K562 (cell line): ENCODE measurements around the gene ATL2. TPM values are rescaled to one million over a fixed set of nuclear protein-coding genes. Genes with fewer than 3 reads are reported as not detected.

ENCODE experiments used
- ATAC-seq: fragments of 200-7000 bp; cut with Tn5 transposase; 3 replicates; pipeline ENCODE4 v1.9.1; 2020; ENCODE audit warnings: moderate library complexity
- BruUV-seq: library from RNA; stranded (reverse); fragments of 400-500 nt; replicated peaks from 2 replicates; lab custom pipeline; 2021; lab: Mats Ljungman, UMichigan
- CTCF ChIA-PET: fragments of 300-600 bp; formaldehyde crosslinking; extraction: SDS; loops from one replicate; lab custom pipeline; 2021; ENCODE audit warnings: low intra/inter-chr PET ratio; lab: Yijun Ruan, JAX
- POLR2A ChIA-PET: fragments of 300-600, 350-650 bp; sonication (Branson Sonifier 250); formaldehyde crosslinking; extraction: SDS; loops from one replicate; lab custom pipeline; 2021; ENCODE audit warnings: antibody characterized with exemption, inconsistent platforms; lab: Yijun Ruan, JAX
- DNase-seq, 4 experiments: peaks; one replicate each; pipeline versions ENCODE4 v3.0.0 to v3.0.0-alpha.2; 2011 to 2018; ENCODE audit warnings: low spot score in 3 of 4, mixed read lengths in 3 of 4; ENCODE audit errors: extremely low read depth in 1 of 4
- FAIRE-seq: peaks from 2 replicates; lab custom pipeline; 2011; peaks lifted over from hg19 to GRCh38; lab: Jason Lieb, UNC
- H2AFZ ChIP-seq: 2 replicates; pipeline ENCODE4 v1.6.0; 2011; ENCODE audit warnings: low read depth, low read length, control low read depth, inconsistent platforms
- H3K27ac ChIP-seq: fragments of 200-600 bp; 3 replicates; pipeline ENCODE4 v1.8.0; 2011; ENCODE audit warnings: low read depth, mild to moderate bottlenecking, control low read depth, inconsistent platforms, low read length, moderate library complexity, mixed read lengths; ENCODE audit errors: extremely low read depth
- H3K27me3 ChIP-seq, 2 experiments: fragments of 300-600 bp in 1 of 2; 2 replicates in 1 of 2; 3 replicates in 1 of 2; pipeline versions ENCODE4 v1.6.0 to v1.8.0; 2011; ENCODE audit warnings: inconsistent platforms in 2 of 2, low read length in 2 of 2, mild to moderate bottlenecking in 1 of 2, mixed read lengths in 1 of 2, moderate library complexity in 1 of 2; ENCODE audit not compliant: control insufficient read depth in 2 of 2, insufficient read depth in 2 of 2
- H3K36me3 ChIP-seq: fragments of 300-600 bp; 3 replicates; pipeline ENCODE4 v1.8.0; 2011; ENCODE audit warnings: mild to moderate bottlenecking, low read length, inconsistent platforms; ENCODE audit not compliant: control insufficient read depth, insufficient read depth
- H3K4me1 ChIP-seq, 2 experiments: fragments of 200-600 bp in 1 of 2; replicated peaks in 1 of 2; 2 replicates in 1 of 2; 3 replicates in 1 of 2; pipeline versions ENCODE4 v1.5.1 to v1.8.0; 2011; ENCODE audit warnings: inconsistent platforms in 2 of 2, low read length in 2 of 2, mild to moderate bottlenecking in 1 of 2, mixed read lengths in 1 of 2, moderate library complexity in 1 of 2; ENCODE audit not compliant: control insufficient read depth in 2 of 2, insufficient read depth in 2 of 2
- H3K4me2 ChIP-seq: 2 replicates; pipeline ENCODE4 v1.6.1; 2011; ENCODE audit warnings: low read length, control low read depth, inconsistent platforms, mixed read lengths; ENCODE audit not compliant: insufficient read depth
- H3K4me3 ChIP-seq: fragments of 200-600 bp; sonication (generic), shearing (Covaris generic); 2 replicates; pipeline ENCODE4 v1.5.1; 2016; ENCODE audit warnings: control low read depth, inconsistent platforms
- H3K79me2 ChIP-seq: fragments of 200-600 bp; 3 replicates; pipeline ENCODE4 v1.8.0; 2011; ENCODE audit warnings: low read length, inconsistent platforms; ENCODE audit not compliant: control insufficient read depth, insufficient read depth
- H3K9ac ChIP-seq, 2 experiments: 2 replicates each; pipeline versions ENCODE4 v1.6.0 to v1.6.1; 2011; ENCODE audit warnings: low read depth in 2 of 2, low read length in 2 of 2, control low read depth in 1 of 2, inconsistent platforms in 1 of 2, mild to moderate bottlenecking in 1 of 2, mixed read lengths in 1 of 2; ENCODE audit not compliant: insufficient read depth in 1 of 2
- H3K9me1 ChIP-seq: one replicate; pipeline ENCODE4 v1.6.0; 2011; ENCODE audit warnings: inconsistent platforms, mild to moderate bottlenecking, low read length, moderate library complexity; ENCODE audit not compliant: control insufficient read depth, insufficient read depth
- H3K9me3 ChIP-seq: replicated peaks from 2 replicates; pipeline ENCODE4 v1.5.1; 2011; ENCODE audit warnings: low read depth, low read length, inconsistent platforms; ENCODE audit not compliant: control insufficient read depth, insufficient read depth
- H4K20me1 ChIP-seq: replicated peaks from 2 replicates; pipeline ENCODE4 v1.6.1; 2011; ENCODE audit warnings: low read length, inconsistent platforms, mixed read lengths; ENCODE audit not compliant: control insufficient read depth, insufficient read depth
- POU5F1 ChIP-seq: fragments of 150-350 bp; IDR thresholded peaks from 2 replicates; pipeline ENCODE4 v1.6.1; 2014; ENCODE audit warnings: borderline replicate concordance, low read length, low read depth, mild to moderate bottlenecking; ENCODE audit not compliant: partially characterized antibody
- TAF1 ChIP-seq: IDR thresholded peaks from 2 replicates; pipeline ENCODE4 v1.6.1; 2011; ENCODE audit warnings: mild to moderate bottlenecking, low read length, moderate library complexity; ENCODE audit not compliant: insufficient read depth, control insufficient read depth, severe bottlenecking; ENCODE audit errors: extremely low read depth
- TGIF2 ChIP-seq: sonication (generic); formaldehyde crosslinking; IDR thresholded peaks from 2 replicates; pipeline ENCODE4 v1.8.1; 2022; ENCODE audit warnings: mild to moderate bottlenecking, missing genetic modification reagents, moderate library complexity
- ZNF140 ChIP-seq: fragments of 250-450 bp; sonication (Bioruptor Pico); IDR thresholded peaks from 2 replicates; pipeline ENCODE4 v1.8.0; 2021; ENCODE audit warnings: moderate library complexity, mild to moderate bottlenecking, inconsistent platforms
- ZNF347 ChIP-seq: fragments of 450-650 bp; formaldehyde crosslinking; IDR thresholded peaks from 2 replicates; pipeline ENCODE4 v1.4.0; 2020; ENCODE audit warnings: low read depth, mild to moderate bottlenecking, moderate library complexity
- WGBS: fragments of 100-300 bp; shearing (Covaris generic); methylation state at CpG from one replicate; pipeline ENCODE4 v1.1.6; 2016; ENCODE audit warnings: low coverage, mixed read lengths; ENCODE audit not compliant: insufficient coverage; ENCODE audit errors: missing lambda C conversion rate; 5-methylcytosine and 5-hydroxymethylcytosine counted together
- in situ Hi-C: fragments of 300-500 bp; cut with MboI; formaldehyde crosslinking; loops from 4 replicates; pipeline ENCODE4 v1.15.0; 2018; ENCODE audit warnings: inconsistent platforms, mixed read lengths
- intact Hi-C: fragments of 100-400 bp; cut with micrococcal nuclease; formaldehyde crosslinking; loops from 2 replicates; pipeline ENCODE4 v1.14.2; 2022
- polyA plus RNA-seq, 8 experiments: library from polyadenylated mRNA; depleted of rRNA in 4 of 8; stranded (reverse) in 5 of 8; unstranded in 3 of 8; fragments of >200 nt; fragmentation: Nextera tagmentation in 2 of 8; fragmentation: Illumina TruSeq in 1 of 8; extraction: Ambion mirVana in 2 of 8; extraction: Trizol in 1 of 8; gene quantifications; 2 replicates each; pipeline versions ENCODE4 v1.2.1 to v1.2.3, GENCODE V29; 2011 to 2014; ENCODE audit warnings: inconsistent platforms in 1 of 8, missing spikeins in 1 of 8
- total RNA-seq, 7 experiments: library from RNA; depleted of rRNA in 6 of 7; stranded (reverse); fragments of >200 nt in 6 of 7; fragmentation: Illumina TruSeq in 2 of 7; extraction: Trizol in 2 of 7; gene quantifications; 2 replicates each; pipeline versions ENCODE4 v1.2.1 to v1.2.3, GENCODE V29; 2011 to 2021; ENCODE audit warnings: low replicate concordance in 1 of 7
- TF ChIP-seq, protein P1 (sequence below): fragments of 250-450 bp; sonication (Bioruptor Pico); IDR thresholded peaks from 2 replicates; pipeline ENCODE4 v1.9.0; 2021; ENCODE audit warnings: mild to moderate bottlenecking, inconsistent platforms

ATL2 gene
- total and polyA plus RNA-seq, 9 of the 15 experiments (the other 6 are each of a cell fraction or from before 2014, with no cell fraction given), result 12.0 to 80.8 (median 70.2) TPM

- no peak for DNase-seq
- H3K9me1 ChIP-seq, result no peaks in the 10 kb centered on the region
- no peak overlapping the region for H3K4me3 ChIP-seq
- peaks cover 15 to 27% of the 10 kb centered on the region in 2 experiments; a peak in 4 of 5 replicates for H3K27me3 ChIP-seq
- no TSS peak for BruUV-seq
- H3K27ac ChIP-seq, result no peak overlapping the region
- POLR2A ChIA-PET, result interaction anchor here (0.6 kb wide), 1 partner anchor 22 kb away, joined by 3 read pairs; no protein-coding TSS in a partner anchor
- no peaks in the 10 kb centered on the region for H3K36me3 ChIP-seq
- intact Hi-C loops, result no loop called here
- CTCF ChIA-PET, result no interaction called here
- H3K4me1 ChIP-seq, result no peaks in the 10 kb centered on the region
- H3K9me3 ChIP-seq, result peaks cover 5% of the 10 kb centered on the region; the same call in 1 of the 2 replicates
- in situ Hi-C loops, result no loop called here
- H3K79me2 ChIP-seq, result no peaks in the 10 kb centered on the region
- H3K9ac ChIP-seq, result no peak overlapping the region
- WGBS, result 4% methylated on average over 4 of the region's 4 CpGs
- no peak overlapping the region for H2AFZ ChIP-seq
- H4K20me1 ChIP-seq, result no peaks in the 10 kb centered on the region
- TF ChIP-seq TGIF2 (CRISPR knock-in tag), result no peak
- TF ChIP-seq, protein P1, sequence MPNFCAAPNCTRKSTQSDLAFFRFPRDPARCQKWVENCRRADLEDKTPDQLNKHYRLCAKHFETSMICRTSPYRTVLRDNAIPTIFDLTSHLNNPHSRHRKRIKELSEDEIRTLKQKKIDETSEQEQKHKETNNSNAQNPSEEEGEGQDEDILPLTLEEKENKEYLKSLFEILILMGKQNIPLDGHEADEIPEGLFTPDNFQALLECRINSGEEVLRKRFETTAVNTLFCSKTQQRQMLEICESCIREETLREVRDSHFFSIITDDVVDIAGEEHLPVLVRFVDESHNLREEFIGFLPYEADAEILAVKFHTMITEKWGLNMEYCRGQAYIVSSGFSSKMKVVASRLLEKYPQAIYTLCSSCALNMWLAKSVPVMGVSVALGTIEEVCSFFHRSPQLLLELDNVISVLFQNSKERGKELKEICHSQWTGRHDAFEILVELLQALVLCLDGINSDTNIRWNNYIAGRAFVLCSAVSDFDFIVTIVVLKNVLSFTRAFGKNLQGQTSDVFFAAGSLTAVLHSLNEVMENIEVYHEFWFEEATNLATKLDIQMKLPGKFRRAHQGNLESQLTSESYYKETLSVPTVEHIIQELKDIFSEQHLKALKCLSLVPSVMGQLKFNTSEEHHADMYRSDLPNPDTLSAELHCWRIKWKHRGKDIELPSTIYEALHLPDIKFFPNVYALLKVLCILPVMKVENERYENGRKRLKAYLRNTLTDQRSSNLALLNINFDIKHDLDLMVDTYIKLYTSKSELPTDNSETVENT (CRISPR knock-in tag), result no peak
- TF ChIP-seq ZNF347 (CRISPR knock-in tag), result no peak
- no peak for TF ChIP-seq ZNF140 (CRISPR knock-in tag)
- TF ChIP-seq TAF1, result no peak
- no peak for TF ChIP-seq POU5F1
- TF ChIP-seq, all 486 proteins: peak for 0
- FAIRE-seq, result no peak
- H3K4me2 ChIP-seq, result no peak overlapping the region
- no peak for ATAC-seq
Measured at GRCh38 chr2:38264396-38265221, 112.5 kb downstream of the ATL2 start.
